Umbilical cord (tissue), 2 donors: ENCODE measurements around the gene PEAK1. TPM values are rescaled to one million over a fixed set of nuclear protein-coding genes. Genes with fewer than 3 reads are reported as not detected.

ENCODE experiments used
- DNase-seq: peaks from one replicate; pipeline ENCODE4 v3.0.0-alpha.2; 2015; ENCODE audit warnings: low spot score
- total RNA-seq: library from RNA; depleted of rRNA; stranded (reverse); fragments of >200 nt; gene quantifications from one replicate; pipeline ENCODE4 v1.2.3, GENCODE V29; 2014; ENCODE audit warnings: low replicate concordance; ENCODE audit not compliant: insufficient read depth

PEAK1 gene
- total RNA-seq, 1 donor from 2014 or later = 129 TPM

- DNase-seq = no peak
Measured at GRCh38 chr15:77098572-77098971, 321.3 kb downstream of the PEAK1 start.

- no peak for DNase-seq
Measured at GRCh38 chr15:77097921-77098320, 322.0 kb downstream of the PEAK1 start.

- no peak for DNase-seq
Measured at GRCh38 chr15:77097248-77097721, 322.6 kb downstream of the PEAK1 start.

GRCh38 chr15:77096541-77096940 is 323.4 kb downstream of the PEAK1 start:
- no peak for DNase-seq

GRCh38 chr15:77096138-77096537 is 323.8 kb downstream of the PEAK1 start:
- peak; percentile 27 for DNase-seq

- DNase-seq = no peak
Measured at GRCh38 chr15:77094397-77095030, 325.4 kb downstream of the PEAK1 start.

- no peak for DNase-seq
Measured at GRCh38 chr15:77093436-77093835, 326.5 kb downstream of the PEAK1 start.

- DNase-seq = no peak
Measured at GRCh38 chr15:77091097-77091496, 328.8 kb downstream of the PEAK1 start.

GRCh38 chr15:77087213-77087612 is 332.7 kb downstream of the PEAK1 start:
- DNase-seq = no peak

GRCh38 chr15:77085297-77085696 is 334.6 kb downstream of the PEAK1 start:
- DNase-seq = no peak

- DNase-seq = no peak
Measured at GRCh38 chr15:77084436-77084835, 335.5 kb downstream of the PEAK1 start.

- DNase-seq = peak; percentile 95
Measured at GRCh38 chr15:77083381-77084160, 336.3 kb downstream of the PEAK1 start.

- DNase-seq = no peak
Measured at GRCh38 chr15:77081971-77082370, 337.9 kb downstream of the PEAK1 start.

- DNase-seq = no peak
Measured at GRCh38 chr15:77076323-77076915, 343.5 kb downstream of the PEAK1 start.

GRCh38 chr15:77075528-77075927 is 344.4 kb downstream of the PEAK1 start:
- no peak for DNase-seq

GRCh38 chr15:77074350-77074749 is 345.6 kb downstream of the PEAK1 start:
- no peak for DNase-seq

GRCh38 chr15:77071305-77072223 is 348.3 kb downstream of the PEAK1 start:
- no peak for DNase-seq

GRCh38 chr15:77070495-77071304 is 349.2 kb downstream of the PEAK1 start, which contains the start of gene TSPAN3:
Gene TSPAN3 (minus strand): TSS chr15:77071109. CDS start chr15:77070954, 155 bp downstream.
- DNase-seq = peak; percentile 97

- no peak for DNase-seq
Measured at GRCh38 chr15:77070180-77070494, 349.8 kb downstream of the PEAK1 start.

GRCh38 chr15:77069521-77070121 is 350.3 kb downstream of the PEAK1 start:
- no peak for DNase-seq
